ENCODE data around the gene TTC3.

- no peak for TF ChIP-seq EZH2 (IDR thresholded peaks at IDR 0.05; ENCODE audit: low read depth)
- TF ChIP-seq, protein P1, sequence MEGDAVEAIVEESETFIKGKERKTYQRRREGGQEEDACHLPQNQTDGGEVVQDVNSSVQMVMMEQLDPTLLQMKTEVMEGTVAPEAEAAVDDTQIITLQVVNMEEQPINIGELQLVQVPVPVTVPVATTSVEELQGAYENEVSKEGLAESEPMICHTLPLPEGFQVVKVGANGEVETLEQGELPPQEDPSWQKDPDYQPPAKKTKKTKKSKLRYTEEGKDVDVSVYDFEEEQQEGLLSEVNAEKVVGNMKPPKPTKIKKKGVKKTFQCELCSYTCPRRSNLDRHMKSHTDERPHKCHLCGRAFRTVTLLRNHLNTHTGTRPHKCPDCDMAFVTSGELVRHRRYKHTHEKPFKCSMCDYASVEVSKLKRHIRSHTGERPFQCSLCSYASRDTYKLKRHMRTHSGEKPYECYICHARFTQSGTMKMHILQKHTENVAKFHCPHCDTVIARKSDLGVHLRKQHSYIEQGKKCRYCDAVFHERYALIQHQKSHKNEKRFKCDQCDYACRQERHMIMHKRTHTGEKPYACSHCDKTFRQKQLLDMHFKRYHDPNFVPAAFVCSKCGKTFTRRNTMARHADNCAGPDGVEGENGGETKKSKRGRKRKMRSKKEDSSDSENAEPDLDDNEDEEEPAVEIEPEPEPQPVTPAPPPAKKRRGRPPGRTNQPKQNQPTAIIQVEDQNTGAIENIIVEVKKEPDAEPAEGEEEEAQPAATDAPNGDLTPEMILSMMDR (conservative IDR thresholded peaks at IDR 0.05), result no peak
Observed at GRCh38 chr21:37043818-37044217, 29.2 kb upstream of the TTC3 start.

Data from PC-9 (cell line).